Psoas muscle (tissue), 8 donors: ENCODE data around the gene GLIPR2. TPM values are rescaled to one million over a fixed set of nuclear protein-coding genes. Genes with fewer than 3 reads are reported as not detected.
A peak's percentile ranks its signal among the peaks of the same experiment; 100 is the strongest.
"Not testable (repeated sequence)": the region's sequence is repeated elsewhere in the genome, so short reads cannot be mapped to it uniquely, and the experiment has no call there.

Experiments
- ATAC-seq, 4 donors: fragments of 200-7000 bp; cut with Tn5 transposase; one replicate each; pipeline ENCODE4 v1.9.1; 2020; ENCODE audit warnings: moderate library complexity in 3 of 4, mild to moderate bottlenecking in 2 of 4
- DNase-seq, 2 donors: peaks; one replicate each; pipeline ENCODE4 v3.0.0-alpha.2; 2020
- H3K27ac ChIP-seq: fragments of 200-600 bp; one replicate; pipeline ENCODE4 v1.8.0; 2022
- H3K27me3 ChIP-seq, 3 donors: fragments of 200-600 bp in 1 of 3; one replicate each; pipeline versions ENCODE4 v1.6.1 to v1.8.0; 2013 to 2022; ENCODE audit warnings: low read length in 2 of 3, mild to moderate bottlenecking in 2 of 3, moderate library complexity in 1 of 3; ENCODE audit not compliant: insufficient read depth in 3 of 3
- H3K36me3 ChIP-seq, 2 donors: fragments of 200-600 bp in 1 of 2; one replicate each; pipeline versions ENCODE4 v1.6.1 to v1.8.0; 2013 to 2022; ENCODE audit warnings: low read depth in 1 of 2, mild to moderate bottlenecking in 1 of 2, moderate library complexity in 1 of 2; ENCODE audit not compliant: insufficient read depth in 1 of 2
- H3K4me1 ChIP-seq: fragments of 200-600 bp; one replicate; pipeline ENCODE4 v1.8.0; 2022
- H3K4me3 ChIP-seq: fragments of 200-600 bp; one replicate; pipeline ENCODE4 v1.8.0; 2022; ENCODE audit warnings: mild to moderate bottlenecking
- H3K9me3 ChIP-seq: fragments of 200-600 bp; one replicate; pipeline ENCODE4 v1.8.0; 2022
- CTCF ChIP-seq: fragments of 200-600 bp; IDR thresholded peaks from one replicate; pipeline ENCODE4 v1.8.0; 2022; ENCODE audit warnings: antibody characterized with exemption
- WGBS, 3 donors: extraction: QIAGEN DNeasy Blood & Tissue Kit; methylation state at CpG; one replicate each; pipeline versions ENCODE4 v1.1.6 to v1.1.7; 2013; 5-methylcytosine and 5-hydroxymethylcytosine counted together
- intact Hi-C, 2 donors: fragments of 100-400 bp; cut with DNase I; formaldehyde crosslinking; loops; one replicate each; pipeline versions ENCODE4 v1.11.0 to v1.14.2; 2022
- polyA plus RNA-seq, 3 donors: library from polyadenylated mRNA; stranded (reverse); fragments of 200-250 nt; gene quantifications; one replicate each; pipeline ENCODE4 v1.2.3, GENCODE V29; 2013
- total RNA-seq, 4 donors: library from RNA; stranded (reverse); fragmentation: NEBNext Ultra II Directional in 2 of 4; extraction: Animal tissue kit (Norgen Biotek cat#: 25700) in 2 of 4; gene quantifications; one replicate each; pipeline versions ENCODE4 v1.2.1 to v1.2.4, GENCODE V29; 2021 to 2023
- donor health status: healthy with polysubstance abuse.
- donor health status: DM: no; HTN: no; CAD: no; lungs with moderate emphysema.
- donor health status: Bipolar disorder and iron deficiency.
- donor health status: healthy.
- donor health status: DM: yes; HTN: yes; CAD: no.
- donor health status: DM: no; HTN: no; CAD: no.
- donor health status: DM: no; HTN: no; CAD: no.
- donor health status: DM: yes; HTN: yes; CAD: no.

Gene GLIPR2
- total and polyA plus RNA-seq, 7 donors = 2.5 to 6.5 (median 3.6) TPM

- WGBS, 3 donors = 90 to 98% (median 98%) methylated on average over 6 of the region's 6 CpGs
- ATAC-seq = no peak
- H3K9me3 ChIP-seq = peaks cover 4% of the 10 kb centered on the region
- no peak for DNase-seq
- H3K27ac ChIP-seq = no peak overlapping the region
- intact Hi-C loops = no loop called here
- no peaks in the 10 kb centered on the region for H3K4me1 ChIP-seq
- H3K36me3 ChIP-seq = no peaks in the 10 kb centered on the region
- H3K27me3 ChIP-seq = no peaks in the 10 kb centered on the region
- no peak for TF ChIP-seq CTCF
- H3K4me3 ChIP-seq = no peak overlapping the region
These were observed 19.6 kb downstream of the GLIPR2 start for GRCh38 chr9:36156116-36156515.

DNA sequence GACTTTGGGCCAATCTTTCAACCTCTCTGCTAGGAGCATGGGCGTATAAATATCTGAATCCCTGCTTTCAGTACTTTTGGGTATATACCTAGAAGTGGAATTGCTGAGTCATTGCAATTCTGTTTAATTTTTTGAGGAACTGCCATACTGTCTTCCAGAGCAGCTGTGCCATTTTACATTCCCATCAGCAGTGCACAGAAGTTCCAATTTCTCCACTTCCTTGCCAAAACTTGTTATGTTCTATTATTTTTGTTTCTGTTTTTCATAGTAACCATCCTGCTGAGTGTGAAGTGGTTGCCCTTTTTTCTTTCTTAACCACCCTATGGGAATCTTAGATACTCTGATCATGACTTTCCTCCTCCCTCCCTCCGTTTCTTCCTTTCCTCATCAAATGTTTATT lies 21.6 kb downstream of the GLIPR2 start:
- TF ChIP-seq CTCF = no peak
- Histone ChIP-seq H3K36me3 (no peaks in the 10 kb centered on the region), H3K27me3 (peaks cover 0 to under 1% (median 0%) of the 10 kb centered on the region in 3 donors), H3K9me3 (peaks cover 4% of the 10 kb centered on the region), H3K27ac (peak overlapping the region; percentile 53), H3K4me3 (no peak overlapping the region), H3K4me1 (no peaks in the 10 kb centered on the region)
- intact Hi-C loops = no loop called here
- ATAC-seq (peak in 1 of 4 donors; percentile 44), DNase-seq (no peak)
- 44 to 68% (median 49%) methylated on average over 2 of the region's 2 CpGs for WGBS, 3 donors

DNA sequence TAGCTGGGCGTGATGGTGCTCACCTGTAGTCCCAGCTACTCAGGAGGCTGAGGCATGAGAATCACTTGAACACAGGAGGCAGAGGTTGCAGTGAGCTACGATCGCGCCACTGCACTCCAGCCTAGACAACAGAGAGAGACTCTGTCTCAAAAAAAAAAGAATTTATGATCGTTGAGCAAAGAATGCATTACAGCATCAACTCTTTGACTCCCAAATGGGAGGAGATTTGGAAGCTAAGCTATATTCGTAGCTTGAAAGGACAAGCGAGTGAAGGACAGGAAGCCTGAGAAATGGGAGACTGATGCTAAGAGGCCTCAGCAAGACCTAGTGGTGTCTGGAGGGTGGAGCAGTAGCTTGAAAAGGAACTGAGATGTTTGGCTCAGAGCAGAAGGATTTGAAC lies 22.4 kb downstream of the GLIPR2 start:
- H3K27ac ChIP-seq = peak overlapping the region; percentile 53
- H3K9me3 ChIP-seq = peaks cover 4% of the 10 kb centered on the region
- ATAC-seq (peak in 1 of 4 donors; percentile 34), DNase-seq (no peak)
- intact Hi-C loops = no loop called here
- TF ChIP-seq CTCF = no peak
- no peaks in the 10 kb centered on the region for H3K36me3 ChIP-seq
- WGBS, 3 donors = 52 to 66% (median 59%) methylated on average over 7 of the region's 7 CpGs
- no peak overlapping the region for H3K4me3 ChIP-seq
- H3K4me1 ChIP-seq = peaks cover 2% of the 10 kb centered on the region
- H3K27me3 ChIP-seq = peaks cover 0 to 8% (median 0%) of the 10 kb centered on the region in 3 donors

DNA sequence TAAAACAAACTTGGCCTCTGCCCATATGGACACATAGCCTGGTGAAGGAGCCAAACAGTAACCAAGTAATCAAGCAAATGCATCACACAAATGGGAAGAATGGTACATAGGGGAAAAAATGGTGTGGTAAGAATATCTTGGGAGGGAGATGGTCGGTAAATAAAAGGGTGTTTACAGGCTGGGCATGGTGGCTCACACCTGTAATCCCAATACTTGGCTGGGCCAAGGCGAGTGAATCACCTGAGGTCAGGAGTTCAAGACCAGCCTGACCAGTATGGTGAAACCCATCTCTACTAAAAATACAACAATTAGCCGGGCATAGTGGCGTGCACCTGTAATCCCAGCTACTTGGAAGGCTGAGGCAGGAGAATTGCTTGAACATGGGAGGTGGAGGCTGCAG lies 23.0 kb downstream of the GLIPR2 start:
- DNase-seq, H3K4me3 ChIP-seq, H3K27me3 ChIP-seq, H3K36me3 ChIP-seq, H3K4me1 ChIP-seq, H3K27ac ChIP-seq, intact Hi-C loops, ATAC-seq, H3K9me3 ChIP-seq: not testable (repeated sequence)
- WGBS, 3 donors = 81 to 86% (median 84%) methylated on average over 4 of the region's 4 CpGs

DNA sequence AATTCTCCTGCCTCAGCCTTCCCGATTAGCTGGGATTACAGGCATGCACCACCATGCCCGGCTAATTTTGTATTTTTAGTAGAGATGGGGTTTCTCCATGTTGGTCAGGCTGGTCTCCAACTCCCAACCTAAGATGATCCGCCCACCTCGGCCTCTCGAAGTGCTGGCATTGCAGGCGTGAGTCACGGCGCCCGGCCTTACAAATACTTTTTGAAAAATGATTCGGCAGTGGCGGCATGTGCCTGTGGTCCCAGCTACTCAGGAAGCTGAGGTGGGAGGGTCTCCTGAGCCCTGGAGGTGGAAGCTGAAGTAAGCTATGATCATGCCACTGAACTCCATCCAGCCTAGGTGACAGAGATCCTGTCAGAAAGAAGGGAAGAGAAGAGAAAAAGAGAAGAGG lies 23.6 kb downstream of the GLIPR2 start:
- 69 to 92% (median 72%) methylated on average over 11 of the region's 11 CpGs for WGBS, 3 donors
- ATAC-seq, H3K36me3 ChIP-seq, H3K4me1 ChIP-seq, H3K4me3 ChIP-seq, H3K27ac ChIP-seq, H3K9me3 ChIP-seq, H3K27me3 ChIP-seq, DNase-seq: not testable (repeated sequence)
- intact Hi-C loops = loop anchor here in 1 of 2 donors (5.0 kb wide), 1 partner anchor 58 kb away; no protein-coding TSS in a partner anchor

GRCh38 chr9:36161187-36161586 lies 24.7 kb downstream of the GLIPR2 start:
- Histone ChIP-seq H3K9me3 (peaks cover 4% of the 10 kb centered on the region), H3K36me3 (no peaks in the 10 kb centered on the region), H3K4me1 (peaks cover 3% of the 10 kb centered on the region), H3K27me3 (peaks cover 0 to 14% (median 0%) of the 10 kb centered on the region in 3 donors), H3K4me3 (no peak overlapping the region), H3K27ac (peak overlapping the region; percentile 23)
- ATAC-seq (peak in 1 of 4 donors; percentile 29), DNase-seq (no peak)
- TF ChIP-seq CTCF = no peak
- intact Hi-C loops = loop anchor here in 1 of 2 donors (5.0 kb wide), 1 partner anchor 59 kb away; no protein-coding TSS in a partner anchor
- WGBS, 3 donors = 61 to 92% (median 76%) methylated on average over 2 of the region's 2 CpGs
